Effector CD8-positive, alpha-beta T cell (primary cell): ENCODE measurements around the gene KRT80.

ENCODE experiments used
- DNase-seq: peaks from one replicate; lab custom pipeline; 2025; lab: John Stamatoyannopoulos, UW

KRT80 gene

GRCh38 chr12:52179396-52179973, 12.3 kb downstream of the KRT80 start:
- no peak for DNase-seq

GRCh38 chr12:52178984-52179383, 12.8 kb downstream of the KRT80 start:
- no peak for DNase-seq

GRCh38 chr12:52178443-52178842, 13.4 kb downstream of the KRT80 start:
- no peak for DNase-seq

- DNase-seq: no peak
Observed at GRCh38 chr12:52175371-52176350, 16.2 kb downstream of the KRT80 start.

GRCh38 chr12:52173526-52173925, 18.3 kb downstream of the KRT80 start:
- no peak for DNase-seq

GRCh38 chr12:52172956-52173355, 18.9 kb downstream of the KRT80 start:
- no peak for DNase-seq

- no peak for DNase-seq
Observed at GRCh38 chr12:52171950-52172512, 19.8 kb downstream of the KRT80 start.

GRCh38 chr12:52170827-52171226, 21.0 kb downstream of the KRT80 start:
- DNase-seq: no peak

GRCh38 chr12:52169886-52170285, 21.9 kb downstream of the KRT80 start:
- DNase-seq: no peak

- DNase-seq: no peak
Observed at GRCh38 chr12:52168019-52168717, 23.6 kb downstream of the KRT80 start.

- DNase-seq: no peak
Observed at GRCh38 chr12:52167526-52167925, 24.3 kb downstream of the KRT80 start.

- no peak for DNase-seq
Observed at GRCh38 chr12:52166672-52167071, 25.1 kb downstream of the KRT80 start.

- no peak for DNase-seq
Observed at GRCh38 chr12:52165096-52165855, 26.5 kb downstream of the KRT80 start.

- DNase-seq: no peak
Observed at GRCh38 chr12:52164624-52165023, 27.2 kb downstream of the KRT80 start.

- no peak for DNase-seq
Observed at GRCh38 chr12:52162981-52163380, 28.8 kb downstream of the KRT80 start.

GRCh38 chr12:52160200-52160599, 31.6 kb downstream of the KRT80 start:
- DNase-seq: no peak

GRCh38 chr12:52157566-52158150, 34.2 kb downstream of the KRT80 start:
- DNase-seq: no peak

GRCh38 chr12:52156757-52157565, 34.9 kb downstream of the KRT80 start:
- DNase-seq: peak; percentile 60

- no peak for DNase-seq
Observed at GRCh38 chr12:52156311-52156710, 35.5 kb downstream of the KRT80 start.
